ENCODE measurements around the gene AMY2B. TPM values are rescaled to one million over a fixed set of nuclear protein-coding genes. Genes with fewer than 3 reads are reported as not detected.

Gene AMY2B
- total RNA-seq, 1 experiment from 2014 or later, result 10.8 TPM

Other genes starting within 250 kb of the AMY2B start
- gene RNPC3, start 45.9 kb upstream of the AMY2B start, total RNA-seq (2014; rRNA removed; shearing (Covaris generic); ENCODE audit: low replicate concordance), result 18.1 and 26.0 TPM in 2 replicates
- gene AMY2A, start 45.8 kb downstream of the AMY2B start, total RNA-seq (2014; rRNA removed; shearing (Covaris generic); ENCODE audit: low replicate concordance), result not detected in 2 replicates
- not detected in 2 replicates for gene AMY1A, start 84.2 kb downstream of the AMY2B start, total RNA-seq (2014; rRNA removed; shearing (Covaris generic); ENCODE audit: low replicate concordance)
- gene AMY1B, start 124.6 kb downstream of the AMY2B start, total RNA-seq (2014; rRNA removed; shearing (Covaris generic); ENCODE audit: low replicate concordance), result not detected in 2 replicates
- not detected in 2 replicates for gene AMY1C, start 178.3 kb downstream of the AMY2B start, total RNA-seq (2014; rRNA removed; shearing (Covaris generic); ENCODE audit: low replicate concordance)